CD4-positive, CD25-positive, alpha-beta regulatory T cell (primary cell): Measurements from ENCODE around the gene LNPEP. TPM values are rescaled to one million over a fixed set of nuclear protein-coding genes. Genes with fewer than 3 reads are reported as not detected.

Source experiments
- ATAC-seq, 2 donors: fragments of 150-1000 bp; cut with Tn5 transposase; one replicate each; pipeline ENCODE4 v1.10.0; 2021; ENCODE audit warnings: low read depth in 2 of 2, moderate number of reproducible peaks in 2 of 2, moderate library complexity in 1 of 2
- DNase-seq, 3 donors: peaks; one replicate each; pipeline versions ENCODE4 v3.0.0 to v3.0.0-alpha.2; 2012 to 2022; ENCODE audit warnings: mixed read lengths in 1 of 3
- H3K27ac ChIP-seq: one replicate; pipeline ENCODE4 v1.7.0; 2013; ENCODE audit warnings: mild to moderate bottlenecking, low read length; ENCODE audit not compliant: insufficient read depth, poor library complexity, severe bottlenecking
- H3K27me3 ChIP-seq: one replicate; pipeline ENCODE4 v1.7.0; 2013; ENCODE audit warnings: low read length; ENCODE audit not compliant: control insufficient read depth, insufficient read depth
- H3K36me3 ChIP-seq: one replicate; pipeline ENCODE4 v1.7.0; 2013; ENCODE audit warnings: mild to moderate bottlenecking, low read length, moderate library complexity; ENCODE audit not compliant: control insufficient read depth, insufficient read depth
- H3K4me1 ChIP-seq: 2 replicates; pipeline ENCODE4 v1.7.0; 2013; ENCODE audit warnings: mild to moderate bottlenecking, low read length; ENCODE audit not compliant: insufficient read depth, control insufficient read depth, poor library complexity, severe bottlenecking
- H3K4me3 ChIP-seq: one replicate; pipeline ENCODE4 v1.7.0; 2013; ENCODE audit warnings: low read depth, mild to moderate bottlenecking, low read length, moderate library complexity
- H3K9me3 ChIP-seq, 2 experiments: 1 replicate in 1 of 2; 2 replicates in 1 of 2; pipeline ENCODE4 v1.7.0; 2013; ENCODE audit warnings: low read length in 2 of 2, mild to moderate bottlenecking in 1 of 2, moderate library complexity in 1 of 2; ENCODE audit not compliant: control insufficient read depth in 2 of 2
- H3K27ac Mint-ChIP-seq, 3 donors: one replicate each; pipeline ENCODE4 v1.8.0; 2020 to 2022; ENCODE audit warnings: mild to moderate bottlenecking in 3 of 3, mixed read lengths in 3 of 3, moderate library complexity in 2 of 3
- H3K27me3 Mint-ChIP-seq: one replicate; pipeline ENCODE4 v1.8.0; 2022; ENCODE audit warnings: mild to moderate bottlenecking, mixed read lengths
- H3K36me3 Mint-ChIP-seq: one replicate; pipeline ENCODE4 v1.8.0; 2020; ENCODE audit warnings: mixed read lengths
- H3K4me1 Mint-ChIP-seq, 4 donors: one replicate each; pipeline ENCODE4 v1.8.0; 2020 to 2022; ENCODE audit warnings: mixed read lengths in 4 of 4, mild to moderate bottlenecking in 1 of 4
- H3K4me3 Mint-ChIP-seq, 4 donors: one replicate each; pipeline ENCODE4 v1.8.0; 2020 to 2022; ENCODE audit warnings: mild to moderate bottlenecking in 4 of 4, mixed read lengths in 4 of 4, moderate library complexity in 3 of 4
- H3K9me3 Mint-ChIP-seq, 7 donors: one replicate each; pipeline ENCODE4 v1.8.0; 2020 to 2022; ENCODE audit warnings: mixed read lengths in 7 of 7, mild to moderate bottlenecking in 3 of 7, moderate library complexity in 2 of 7
- polyA plus RNA-seq, 4 donors: library from polyadenylated mRNA; unstranded; fragments of 300-500 nt; fragmentation: Illumina TruSeq; gene quantifications; one replicate each; pipeline ENCODE4 v1.2.3, GENCODE V29; 2021
- total RNA-seq: library from RNA; stranded (reverse); gene quantifications from one replicate; pipeline ENCODE4 v1.2.3, GENCODE V29; 2022

The LNPEP gene
- total and polyA plus RNA-seq, 5 donors from 2014 or later, result 39.6 to 95.7 (median 44.2) TPM

GRCh38 chr5:96903300-96903699, 32.6 kb upstream of the LNPEP start:
- H3K27ac Mint-ChIP-seq, result no peak overlapping the region
- Histone ChIP-seq H3K36me3 (peaks cover 89% of the 10 kb centered on the region), H3K4me1 (no peaks in the 10 kb centered on the region), H3K9me3 (no peaks in the 10 kb centered on the region), H3K27me3 (no peaks in the 10 kb centered on the region), H3K4me3 (no peak overlapping the region), H3K27ac (no peak overlapping the region)
- H3K27me3 Mint-ChIP-seq, result no peaks in the 10 kb centered on the region
- H3K4me1 Mint-ChIP-seq, result peaks cover 15 to 25% (median 21%) of the 10 kb centered on the region in 4 donors
- DNase-seq, result no peak
- no peak overlapping the region for H3K4me3 Mint-ChIP-seq
- no peak for ATAC-seq
- no peaks in the 10 kb centered on the region for H3K9me3 Mint-ChIP-seq
- H3K36me3 Mint-ChIP-seq, result peaks cover 48% of the 10 kb centered on the region

- H3K27ac Mint-ChIP-seq, result peak overlapping the region in 1 of 3 donors; percentile 40
- Histone ChIP-seq H3K4me1 (no peaks in the 10 kb centered on the region), H3K27ac (no peak overlapping the region), H3K27me3 (no peaks in the 10 kb centered on the region), H3K4me3 (no peak overlapping the region), H3K36me3 (peaks cover 90% of the 10 kb centered on the region), H3K9me3 (no peaks in the 10 kb centered on the region)
- H3K27me3 Mint-ChIP-seq, result no peaks in the 10 kb centered on the region
- H3K4me1 Mint-ChIP-seq, result peaks cover 10 to 28% (median 19%) of the 10 kb centered on the region in 4 donors
- no peak overlapping the region for H3K4me3 Mint-ChIP-seq
- no peak for DNase-seq
- H3K36me3 Mint-ChIP-seq, result peaks cover 48% of the 10 kb centered on the region
- no peaks in the 10 kb centered on the region for H3K9me3 Mint-ChIP-seq
- no peak for ATAC-seq
Measured at GRCh38 chr5:96904054-96904931, 31.6 kb upstream of the LNPEP start.

- Histone ChIP-seq H3K27me3 (no peaks in the 10 kb centered on the region), H3K36me3 (peaks cover 92% of the 10 kb centered on the region), H3K4me3 (no peak overlapping the region), H3K27ac (no peak overlapping the region), H3K9me3 (no peaks in the 10 kb centered on the region), H3K4me1 (no peaks in the 10 kb centered on the region)
- peak overlapping the region in 1 of 4 donors; percentile 28 for H3K4me3 Mint-ChIP-seq
- H3K36me3 Mint-ChIP-seq, result peaks cover 44% of the 10 kb centered on the region
- ATAC-seq (no peak), DNase-seq (no peak)
- H3K27ac Mint-ChIP-seq, result peak overlapping the region in 2 of 3 donors; percentile 31 to 96
- H3K9me3 Mint-ChIP-seq, result no peaks in the 10 kb centered on the region
- peaks cover 10 to 28% (median 23%) of the 10 kb centered on the region in 4 donors for H3K4me1 Mint-ChIP-seq
- no peaks in the 10 kb centered on the region for H3K27me3 Mint-ChIP-seq
Measured at GRCh38 chr5:96905864-96906263, 30.0 kb upstream of the LNPEP start.

GRCh38 chr5:96909003-96909402, 26.9 kb upstream of the LNPEP start:
- no peak overlapping the region for H3K4me3 ChIP-seq
- no peaks in the 10 kb centered on the region for H3K9me3 Mint-ChIP-seq
- peak overlapping the region in 1 of 3 donors; percentile 20 for H3K27ac Mint-ChIP-seq
- DNase-seq, result no peak
- no peaks in the 10 kb centered on the region for H3K27me3 Mint-ChIP-seq
- H3K4me1 ChIP-seq, result no peaks in the 10 kb centered on the region
- H3K4me1 Mint-ChIP-seq, result peaks cover 3 to 22% (median 15%) of the 10 kb centered on the region in 4 donors
- H3K4me3 Mint-ChIP-seq, result no peak overlapping the region
- ATAC-seq, result no peak
- H3K36me3 Mint-ChIP-seq, result peaks cover 28% of the 10 kb centered on the region
- peaks cover 83% of the 10 kb centered on the region for H3K36me3 ChIP-seq
- H3K27ac ChIP-seq, result no peak overlapping the region
- no peaks in the 10 kb centered on the region for H3K9me3 ChIP-seq
- H3K27me3 ChIP-seq, result no peaks in the 10 kb centered on the region

- ATAC-seq (no peak), DNase-seq (no peak)
- Histone ChIP-seq H3K4me3 (no peak overlapping the region), H3K27me3 (no peaks in the 10 kb centered on the region), H3K9me3 (no peaks in the 10 kb centered on the region), H3K4me1 (no peaks in the 10 kb centered on the region), H3K27ac (no peak overlapping the region), H3K36me3 (peaks cover 83% of the 10 kb centered on the region)
- Mint-ChIP-seq H3K4me1 (peaks cover 7 to 22% (median 15%) of the 10 kb centered on the region in 4 donors), H3K4me3 (no peak overlapping the region), H3K27me3 (no peaks in the 10 kb centered on the region), H3K9me3 (no peaks in the 10 kb centered on the region), H3K27ac (peak overlapping the region in 1 of 3 donors; percentile 20), H3K36me3 (peaks cover 28% of the 10 kb centered on the region)
Measured at GRCh38 chr5:96909435-96909834, 26.4 kb upstream of the LNPEP start.

GRCh38 chr5:96911139-96911538, 24.7 kb upstream of the LNPEP start:
- H3K27ac Mint-ChIP-seq, result peak overlapping the region in 1 of 3 donors; percentile 83
- DNase-seq (no peak), ATAC-seq (no peak)
- no peaks in the 10 kb centered on the region for H3K9me3 ChIP-seq
- peaks cover 77% of the 10 kb centered on the region for H3K36me3 ChIP-seq
- H3K4me1 ChIP-seq, result no peaks in the 10 kb centered on the region
- H3K4me3 ChIP-seq, result no peak overlapping the region
- H3K4me3 Mint-ChIP-seq, result no peak overlapping the region
- H3K27ac ChIP-seq, result no peak overlapping the region
- peaks cover 5 to 21% (median 13%) of the 10 kb centered on the region in 4 donors for H3K4me1 Mint-ChIP-seq
- no peaks in the 10 kb centered on the region for H3K27me3 ChIP-seq
- H3K36me3 Mint-ChIP-seq, result peaks cover 28% of the 10 kb centered on the region
- no peaks in the 10 kb centered on the region for H3K9me3 Mint-ChIP-seq
- no peaks in the 10 kb centered on the region for H3K27me3 Mint-ChIP-seq

GRCh38 chr5:96913233-96913632, 22.6 kb upstream of the LNPEP start:
- peaks cover 36% of the 10 kb centered on the region for H3K36me3 Mint-ChIP-seq
- Histone ChIP-seq H3K36me3 (peaks cover 82% of the 10 kb centered on the region), H3K4me3 (no peak overlapping the region), H3K27me3 (no peaks in the 10 kb centered on the region), H3K9me3 (no peaks in the 10 kb centered on the region), H3K4me1 (no peaks in the 10 kb centered on the region), H3K27ac (no peak overlapping the region)
- ATAC-seq (no peak), DNase-seq (no peak)
- no peak overlapping the region for H3K4me3 Mint-ChIP-seq
- H3K9me3 Mint-ChIP-seq, result no peaks in the 10 kb centered on the region
- H3K4me1 Mint-ChIP-seq, result peaks cover 8 to 22% (median 13%) of the 10 kb centered on the region in 4 donors
- no peaks in the 10 kb centered on the region for H3K27me3 Mint-ChIP-seq
- peak overlapping the region in 1 of 3 donors; percentile 48 for H3K27ac Mint-ChIP-seq
